Keratinocyte (primary cell): Measurements from ENCODE around the gene ACTN4.

Source experiments
- CTCF ChIP-seq, 3 experiments: IDR thresholded peaks in 1 of 3; conservative IDR thresholded peaks in 1 of 3; optimal IDR thresholded peaks in 1 of 3; 2 replicates in 2 of 3; 3 replicates in 1 of 3; pipeline versions ENCODE3 to v1.5.1; 2011; ENCODE audit warnings: low read length in 3 of 3, mild to moderate bottlenecking in 3 of 3, moderate library complexity in 2 of 3, control low read depth in 1 of 3, inconsistent platforms in 1 of 3; ENCODE audit not compliant: insufficient read depth in 2 of 3; ENCODE audit errors: extremely low read depth in 1 of 3
- EZH2 ChIP-seq: IDR thresholded peaks from one replicate; pipeline ENCODE4 v1.6.1; 2012; ENCODE audit warnings: inconsistent platforms, mild to moderate bottlenecking, low read length, moderate library complexity

DNA sequence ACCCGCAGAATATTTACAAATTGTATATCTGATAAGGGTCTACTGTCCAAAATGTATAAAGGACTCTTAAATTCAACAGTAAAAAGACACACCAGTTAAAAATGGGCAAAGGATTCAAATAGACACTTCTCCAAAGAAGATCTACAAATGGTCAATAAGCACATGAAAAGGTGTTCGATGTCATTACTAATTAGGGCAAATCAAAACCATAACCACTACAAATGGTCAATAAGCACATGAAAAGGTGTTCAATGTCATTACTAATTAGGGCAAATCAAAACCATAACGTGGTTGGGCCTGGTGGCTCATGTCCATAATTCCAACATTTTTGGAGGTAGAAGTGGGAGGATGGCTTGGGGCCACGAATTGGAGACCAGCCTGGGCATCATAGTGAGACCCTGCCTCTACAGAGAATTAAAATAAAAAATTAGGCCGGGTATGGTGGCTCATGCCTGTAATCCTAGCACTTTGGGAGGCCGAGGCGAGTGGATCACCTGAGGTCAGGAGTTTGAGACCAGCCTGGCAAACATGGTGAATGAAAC, 40.5 kb downstream of the ACTN4 start:
- TF ChIP-seq CTCF (optimal IDR thresholded peaks at IDR 0.05 in 1 of 3, IDR thresholded peaks at IDR 0.05 in 1 of 3, conservative IDR thresholded peaks at IDR 0.05 in 1 of 3; ENCODE audit: extremely low read depth in 1 of 3, insufficient read depth in 2 of 3, low read length in 3 of 3) (no peak), EZH2 (no peak)
